ENCODE data around the gene STARD7.

Gene STARD7

DNA sequence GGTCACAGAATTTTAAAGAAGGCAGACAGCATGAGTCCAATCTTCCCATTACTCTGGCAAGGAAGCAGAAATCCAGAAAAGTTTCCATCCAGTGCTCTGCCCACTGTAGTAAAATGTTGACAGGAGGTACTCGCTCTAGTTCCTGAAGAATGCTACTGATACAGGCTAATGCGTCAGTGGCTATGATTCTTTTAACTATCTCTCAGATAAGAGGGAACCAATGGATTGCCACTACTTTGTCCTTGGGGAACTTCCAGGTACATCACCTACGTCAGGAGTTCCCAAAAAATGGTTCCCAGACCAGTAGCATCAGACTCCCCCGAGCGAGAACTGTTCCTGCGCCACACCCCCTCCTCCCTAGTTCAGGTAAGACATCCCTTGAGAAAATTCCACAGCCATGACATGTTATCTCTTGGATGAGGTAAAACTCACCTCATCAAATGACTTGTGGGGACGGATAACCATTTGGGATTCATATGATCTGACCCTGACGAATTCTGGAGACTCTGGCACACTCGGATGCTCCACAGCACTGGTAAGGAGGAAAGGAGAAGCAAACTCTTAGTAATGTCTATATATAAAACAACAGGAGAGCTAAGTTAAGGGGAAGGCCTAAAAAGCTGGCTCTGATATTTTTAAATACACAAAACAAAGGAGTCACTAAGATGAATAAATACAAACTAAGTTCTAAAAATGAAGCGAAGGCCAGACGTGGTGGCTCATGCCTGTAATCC is 16.5 kb downstream of the STARD7 start:
- Histone ChIP-seq H3K27me3 (ENCODE audit: low read depth, low read length) (no peaks in the 10 kb centered on the region), H3K36me3 (ENCODE audit: control insufficient read depth in 1 of 2, insufficient read depth in 2 of 2, low read length in 2 of 2) (peaks cover 49 to 65% of the 10 kb centered on the region in 2 donors), H3K9me3 (ENCODE audit: control insufficient read depth in 1 of 2, low read length in 2 of 2) (no peaks in the 10 kb centered on the region), H3K27ac (ENCODE audit: low read length) (no peak overlapping the region), H3K4me1 (ENCODE audit: control insufficient read depth in 1 of 2, insufficient read depth in 2 of 2, low read length in 2 of 2) (no peaks in the 10 kb centered on the region), H3K4me3 (ENCODE audit: low read depth in 1 of 2, low read length in 2 of 2) (no peak overlapping the region)

DNA sequence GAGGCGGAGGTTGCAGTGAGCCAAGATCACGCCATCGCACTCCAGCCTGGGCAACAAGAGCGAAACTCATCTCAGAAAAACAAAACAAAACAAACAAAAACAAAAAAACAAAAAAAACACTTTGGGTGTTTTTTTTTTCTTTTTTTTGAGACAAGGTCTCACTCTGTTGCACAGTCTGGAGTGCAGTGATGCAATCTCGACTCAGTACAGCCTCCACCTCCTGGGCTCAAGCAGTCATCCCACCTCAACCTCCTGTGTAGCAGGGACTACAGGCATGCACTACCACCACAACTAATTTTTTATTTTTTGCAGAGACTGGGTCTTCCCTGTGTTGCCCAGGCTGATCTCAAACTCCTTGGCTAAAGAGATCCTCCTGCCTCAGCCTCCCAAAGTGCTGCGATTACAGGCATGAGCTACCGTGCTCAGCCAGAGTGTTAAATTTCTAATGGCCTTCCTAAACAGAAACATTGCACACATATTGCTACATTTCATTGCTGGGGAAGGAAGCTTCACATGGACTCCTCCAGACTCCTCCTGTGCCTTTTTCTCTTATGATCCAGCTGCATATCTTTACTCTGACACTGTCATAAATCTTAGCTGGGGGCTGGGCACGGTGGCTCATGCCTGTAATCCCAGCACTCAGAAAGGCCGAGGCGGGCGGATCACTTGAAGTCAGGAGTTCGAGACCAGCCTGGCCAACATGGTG is 19.7 kb downstream of the STARD7 start:
- Histone ChIP-seq H3K4me1 (ENCODE audit: control insufficient read depth in 1 of 2, insufficient read depth in 2 of 2, low read length in 2 of 2) (no peaks in the 10 kb centered on the region), H3K27ac (ENCODE audit: low read length) (no peak overlapping the region), H3K9me3 (ENCODE audit: control insufficient read depth in 1 of 2, low read length in 2 of 2) (no peaks in the 10 kb centered on the region), H3K27me3 (ENCODE audit: low read depth, low read length) (no peaks in the 10 kb centered on the region), H3K36me3 (ENCODE audit: control insufficient read depth in 1 of 2, insufficient read depth in 2 of 2, low read length in 2 of 2) (peaks cover 65 to 82% of the 10 kb centered on the region in 2 donors), H3K4me3 (ENCODE audit: low read depth in 1 of 2, low read length in 2 of 2) (no peak overlapping the region)

DNA sequence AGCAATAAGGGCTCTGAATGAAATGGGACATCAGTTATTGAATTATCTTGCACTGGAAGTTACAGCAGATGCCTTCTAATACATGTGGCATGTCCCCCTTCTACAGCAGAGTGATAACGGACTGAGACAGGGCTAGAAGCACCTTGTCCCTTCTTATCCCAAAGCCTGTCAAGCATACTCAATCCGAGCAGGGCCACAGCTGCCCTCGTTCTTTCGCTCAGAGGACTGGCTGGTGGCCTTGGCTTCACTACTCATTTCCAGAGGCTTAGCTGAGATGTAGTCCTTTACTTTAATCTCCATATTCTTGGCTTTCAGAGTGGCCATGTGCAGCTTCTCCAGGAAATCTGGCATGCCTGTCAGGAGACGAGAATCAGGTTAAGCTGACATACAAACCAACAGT is 22.1 kb downstream of the STARD7 start:
- no peak overlapping the region for H3K4me3 ChIP-seq (ENCODE audit: low read depth in 1 of 2, low read length in 2 of 2)
- no peak overlapping the region for H3K27ac ChIP-seq (ENCODE audit: low read length)
- peaks cover 40 to 63% of the 10 kb centered on the region in 2 donors for H3K36me3 ChIP-seq (ENCODE audit: control insufficient read depth in 1 of 2, insufficient read depth in 2 of 2, low read length in 2 of 2)
- H3K27me3 ChIP-seq (ENCODE audit: low read depth, low read length) = no peaks in the 10 kb centered on the region
- no peaks in the 10 kb centered on the region for H3K9me3 ChIP-seq (ENCODE audit: control insufficient read depth in 1 of 2, low read length in 2 of 2)
- no peaks in the 10 kb centered on the region for H3K4me1 ChIP-seq (ENCODE audit: control insufficient read depth in 1 of 2, insufficient read depth in 2 of 2, low read length in 2 of 2)

DNA sequence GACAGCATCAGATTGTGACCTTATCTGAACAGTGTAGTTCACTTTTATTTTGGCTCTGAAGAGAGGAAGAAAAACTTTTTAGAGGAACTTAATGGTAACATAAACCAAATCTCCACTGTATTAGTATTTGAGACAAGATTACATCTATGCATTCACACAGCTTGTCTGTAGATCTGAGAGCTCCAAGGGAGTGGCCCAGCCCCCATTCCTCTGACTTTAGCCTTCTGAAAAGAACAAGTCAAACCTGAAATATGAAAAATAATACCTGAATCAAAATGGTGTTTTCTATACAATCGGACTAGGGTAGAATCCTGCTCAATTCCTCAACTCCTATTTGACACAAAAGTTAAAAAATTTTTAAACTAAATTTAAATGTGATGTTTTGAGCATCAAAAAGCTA is 23.1 kb downstream of the STARD7 start:
- Histone ChIP-seq H3K4me3 (ENCODE audit: low read depth in 1 of 2, low read length in 2 of 2) (no peak overlapping the region), H3K36me3 (ENCODE audit: control insufficient read depth in 1 of 2, insufficient read depth in 2 of 2, low read length in 2 of 2) (peaks cover 35 to 53% of the 10 kb centered on the region in 2 donors)

DNA sequence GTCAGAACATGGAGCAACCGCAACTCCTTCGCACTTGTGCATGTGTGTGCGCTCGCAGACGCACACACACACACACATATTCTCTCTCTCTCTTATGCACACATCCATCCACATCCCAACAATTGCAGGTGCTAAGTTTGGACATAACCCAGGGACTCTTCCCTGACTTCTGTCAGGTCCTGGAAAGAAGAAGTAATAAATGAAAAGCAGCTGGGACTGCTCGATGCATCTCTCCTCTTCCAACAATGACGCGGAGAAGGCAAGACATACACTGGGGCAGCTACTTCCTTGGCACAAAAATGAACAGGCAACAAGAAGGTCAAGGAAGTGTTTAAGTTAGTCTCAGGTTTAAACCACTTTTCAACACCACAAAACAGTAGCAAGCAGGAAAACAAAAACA is 23.6 kb downstream of the STARD7 start:
- H3K27ac ChIP-seq (ENCODE audit: low read length) = no peak overlapping the region
- peaks cover 34 to 47% of the 10 kb centered on the region in 2 donors for H3K36me3 ChIP-seq (ENCODE audit: control insufficient read depth in 1 of 2, insufficient read depth in 2 of 2, low read length in 2 of 2)
- no peaks in the 10 kb centered on the region for H3K27me3 ChIP-seq (ENCODE audit: low read depth, low read length)
- no peaks in the 10 kb centered on the region for H3K9me3 ChIP-seq (ENCODE audit: control insufficient read depth in 1 of 2, low read length in 2 of 2)
- H3K4me3 ChIP-seq (ENCODE audit: low read depth in 1 of 2, low read length in 2 of 2) = no peak overlapping the region
- no peaks in the 10 kb centered on the region for H3K4me1 ChIP-seq (ENCODE audit: control insufficient read depth in 1 of 2, insufficient read depth in 2 of 2, low read length in 2 of 2)

More for the DNA sequence above, 23.1 kb downstream of the STARD7 start:
- H3K27ac ChIP-seq (ENCODE audit: low read length) = no peak overlapping the region
- no peaks in the 10 kb centered on the region for H3K9me3 ChIP-seq (ENCODE audit: control insufficient read depth in 1 of 2, low read length in 2 of 2)
- H3K27me3 ChIP-seq (ENCODE audit: low read depth, low read length) = no peaks in the 10 kb centered on the region
- no peaks in the 10 kb centered on the region for H3K4me1 ChIP-seq (ENCODE audit: control insufficient read depth in 1 of 2, insufficient read depth in 2 of 2, low read length in 2 of 2)

DNA sequence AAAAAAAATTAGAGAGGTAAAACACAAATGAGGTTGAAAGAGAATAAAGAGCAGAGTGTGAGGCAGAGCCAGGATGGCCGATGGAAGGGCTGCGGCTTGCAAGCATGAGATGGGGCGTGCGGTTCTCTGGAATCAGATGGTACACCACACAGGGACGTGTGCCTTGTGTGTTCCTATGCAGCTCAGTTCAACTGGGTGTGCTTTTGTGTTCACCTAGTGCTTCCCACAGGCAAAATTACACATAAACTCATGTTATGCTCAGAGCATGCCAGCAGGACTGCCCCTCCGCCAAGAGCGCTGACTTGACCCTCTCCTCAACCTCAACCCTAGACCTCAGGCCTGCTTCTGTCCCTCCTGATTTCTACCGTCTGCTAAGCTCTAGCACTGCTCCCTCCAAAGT is 24.4 kb downstream of the STARD7 start:
- peaks cover 29 to 43% of the 10 kb centered on the region in 2 donors for H3K36me3 ChIP-seq (ENCODE audit: control insufficient read depth in 1 of 2, insufficient read depth in 2 of 2, low read length in 2 of 2)
- H3K4me3 ChIP-seq (ENCODE audit: low read depth in 1 of 2, low read length in 2 of 2) = no peak overlapping the region
- no peaks in the 10 kb centered on the region for H3K4me1 ChIP-seq (ENCODE audit: control insufficient read depth in 1 of 2, insufficient read depth in 2 of 2, low read length in 2 of 2)
- no peaks in the 10 kb centered on the region for H3K27me3 ChIP-seq (ENCODE audit: low read depth, low read length)
- no peaks in the 10 kb centered on the region for H3K9me3 ChIP-seq (ENCODE audit: control insufficient read depth in 1 of 2, low read length in 2 of 2)
- no peak overlapping the region for H3K27ac ChIP-seq (ENCODE audit: low read length)

DNA sequence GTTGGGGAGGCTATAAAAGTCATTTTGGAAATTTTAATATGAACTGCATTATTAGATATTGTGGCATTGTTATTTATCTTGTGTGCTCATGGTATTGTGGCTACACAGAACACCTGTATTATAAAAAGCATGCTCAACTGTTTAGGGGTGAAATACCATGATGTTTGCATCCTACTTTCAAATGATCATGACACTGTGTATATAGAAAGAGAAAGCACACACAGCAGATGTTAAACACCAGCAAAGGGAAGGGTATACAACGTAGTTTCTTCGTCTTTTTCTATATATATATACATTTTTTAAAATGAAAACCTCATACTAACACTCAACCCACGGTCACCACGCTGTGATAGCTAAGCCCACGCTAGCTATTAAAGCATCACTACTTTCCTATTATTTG is 27.1 kb downstream of the STARD7 start:
- Histone ChIP-seq H3K4me1 (ENCODE audit: control insufficient read depth in 1 of 2, insufficient read depth in 2 of 2, low read length in 2 of 2) (no peaks in the 10 kb centered on the region), H3K27ac (ENCODE audit: low read length) (no peak overlapping the region), H3K36me3 (ENCODE audit: control insufficient read depth in 1 of 2, insufficient read depth in 2 of 2, low read length in 2 of 2) (peaks cover 20 to 28% of the 10 kb centered on the region in 2 donors), H3K4me3 (ENCODE audit: low read depth in 1 of 2, low read length in 2 of 2) (no peak overlapping the region), H3K27me3 (ENCODE audit: low read depth, low read length) (no peaks in the 10 kb centered on the region), H3K9me3 (ENCODE audit: control insufficient read depth in 1 of 2, low read length in 2 of 2) (no peaks in the 10 kb centered on the region)

DNA sequence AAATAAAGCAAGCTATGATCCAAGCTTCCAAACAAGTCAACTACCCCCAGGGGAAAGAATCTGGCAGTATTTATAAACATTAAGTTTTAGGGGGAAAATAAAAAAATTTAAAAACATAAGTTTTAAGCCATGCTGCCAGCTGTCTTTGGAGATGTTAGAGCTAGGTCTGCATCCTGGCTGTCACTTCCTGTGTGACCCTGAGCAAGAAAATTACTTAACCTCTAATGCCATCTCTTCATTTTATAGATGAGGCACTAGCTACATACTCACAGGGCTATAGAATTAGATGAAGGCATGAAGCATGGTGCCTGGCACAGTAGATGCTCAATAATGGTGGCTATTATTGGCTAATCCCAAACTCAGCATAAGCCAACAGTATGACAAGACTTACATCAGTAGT is 28.1 kb downstream of the STARD7 start:
- H3K27me3 ChIP-seq (ENCODE audit: low read depth, low read length) = no peaks in the 10 kb centered on the region
- H3K36me3 ChIP-seq (ENCODE audit: control insufficient read depth in 1 of 2, insufficient read depth in 2 of 2, low read length in 2 of 2) = peaks cover 13 to 18% of the 10 kb centered on the region in 2 donors
- H3K4me3 ChIP-seq (ENCODE audit: low read depth in 1 of 2, low read length in 2 of 2) = no peak overlapping the region
- no peaks in the 10 kb centered on the region for H3K4me1 ChIP-seq (ENCODE audit: control insufficient read depth in 1 of 2, insufficient read depth in 2 of 2, low read length in 2 of 2)
- H3K27ac ChIP-seq (ENCODE audit: low read length) = no peak overlapping the region
- H3K9me3 ChIP-seq (ENCODE audit: control insufficient read depth in 1 of 2, low read length in 2 of 2) = no peaks in the 10 kb centered on the region

DNA sequence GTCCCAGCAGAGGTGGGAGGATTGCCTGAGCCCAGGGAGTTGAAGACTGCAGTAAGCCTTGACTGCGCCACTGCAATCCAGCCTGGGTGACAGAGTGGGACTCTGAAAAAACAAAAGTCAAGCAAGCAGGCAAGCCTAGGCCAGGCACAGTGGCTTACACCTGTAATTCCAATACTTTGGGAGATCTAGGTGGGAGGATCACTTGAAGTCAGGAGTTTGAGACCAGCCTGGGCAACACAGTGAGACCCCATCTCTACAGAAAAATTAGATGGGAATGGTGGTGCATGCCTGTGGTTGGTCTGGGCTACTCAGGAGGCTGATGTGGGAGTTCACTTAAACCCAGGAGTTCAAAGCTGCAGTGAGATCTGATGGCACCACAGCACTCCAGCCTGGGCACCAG is 28.6 kb downstream of the STARD7 start:
- Histone ChIP-seq H3K4me3 (ENCODE audit: low read depth in 1 of 2, low read length in 2 of 2) (no peak overlapping the region), H3K36me3 (ENCODE audit: control insufficient read depth in 1 of 2, insufficient read depth in 2 of 2, low read length in 2 of 2) (peaks cover 8 to 12% of the 10 kb centered on the region in 2 donors), H3K27me3 (ENCODE audit: low read depth, low read length) (no peaks in the 10 kb centered on the region), H3K4me1 (ENCODE audit: control insufficient read depth in 1 of 2, insufficient read depth in 2 of 2, low read length in 2 of 2) (no peaks in the 10 kb centered on the region), H3K9me3 (ENCODE audit: control insufficient read depth in 1 of 2, low read length in 2 of 2) (no peaks in the 10 kb centered on the region), H3K27ac (ENCODE audit: low read length) (no peak overlapping the region)

DNA sequence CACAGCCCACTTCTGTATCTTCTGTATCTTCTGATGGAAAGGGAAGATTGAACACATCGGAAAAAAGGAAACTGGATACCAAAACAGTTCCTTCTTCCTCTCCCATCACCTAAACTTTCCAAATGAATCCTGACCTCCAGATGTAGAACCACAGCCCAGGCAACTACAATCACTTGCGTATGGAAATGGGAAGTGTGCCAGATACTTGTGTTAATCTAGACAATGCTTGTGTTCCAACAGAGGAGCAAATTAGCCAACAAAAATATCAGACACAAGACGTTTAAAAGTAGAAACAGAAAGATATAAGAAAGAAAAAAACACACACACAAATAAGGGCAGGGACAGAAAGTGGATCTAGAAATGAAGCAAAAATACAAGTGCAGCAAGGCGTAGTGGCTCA is 32.0 kb downstream of the STARD7 start:
- no peak overlapping the region for H3K27ac ChIP-seq (ENCODE audit: low read length)
- H3K36me3 ChIP-seq (ENCODE audit: control insufficient read depth in 1 of 2, insufficient read depth in 2 of 2, low read length in 2 of 2) = no peaks in the 10 kb centered on the region
- H3K4me3 ChIP-seq (ENCODE audit: low read depth in 1 of 2, low read length in 2 of 2) = no peak overlapping the region
- no peaks in the 10 kb centered on the region for H3K4me1 ChIP-seq (ENCODE audit: control insufficient read depth in 1 of 2, insufficient read depth in 2 of 2, low read length in 2 of 2)
- no peaks in the 10 kb centered on the region for H3K9me3 ChIP-seq (ENCODE audit: control insufficient read depth in 1 of 2, low read length in 2 of 2)
- H3K27me3 ChIP-seq (ENCODE audit: low read depth, low read length) = no peaks in the 10 kb centered on the region

DNA sequence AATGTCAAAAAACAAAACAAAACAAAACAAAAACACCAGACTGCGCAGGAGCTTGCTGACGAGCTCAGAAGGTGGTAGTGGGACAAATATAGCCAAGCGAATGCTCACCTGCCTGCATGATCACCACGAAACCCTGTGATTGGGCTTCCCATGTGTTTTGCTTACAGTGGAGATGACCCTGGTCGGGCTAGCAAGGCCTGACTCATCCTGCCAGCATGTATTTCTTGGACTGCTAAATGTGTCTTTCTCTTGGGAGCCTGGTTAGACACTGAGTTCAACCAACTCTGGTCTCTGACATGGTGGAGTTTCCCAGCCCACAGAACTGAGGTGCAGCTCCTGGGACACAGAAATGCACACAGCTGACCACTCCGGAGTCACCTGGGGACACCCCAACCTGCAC is 32.7 kb downstream of the STARD7 start:
- Histone ChIP-seq H3K4me3 (ENCODE audit: low read depth in 1 of 2, low read length in 2 of 2) (no peak overlapping the region), H3K27ac (ENCODE audit: low read length) (no peak overlapping the region), H3K27me3 (ENCODE audit: low read depth, low read length) (no peaks in the 10 kb centered on the region), H3K36me3 (ENCODE audit: control insufficient read depth in 1 of 2, insufficient read depth in 2 of 2, low read length in 2 of 2) (no peaks in the 10 kb centered on the region), H3K4me1 (ENCODE audit: control insufficient read depth in 1 of 2, insufficient read depth in 2 of 2, low read length in 2 of 2) (no peaks in the 10 kb centered on the region), H3K9me3 (ENCODE audit: control insufficient read depth in 1 of 2, low read length in 2 of 2) (no peaks in the 10 kb centered on the region)

All from muscle layer of duodenum (tissue), 2 donors.